Sigmoid colon (tissue), 4 donors: ENCODE data around the gene ANTXR1.

Experiments
- CTCF ChIP-seq, 4 experiments: fragments of 450-650 bp in 3 of 4; fragments of 200-600 bp in 1 of 4; IDR thresholded peaks; one replicate each; pipeline ENCODE4 v1.5.1; 2016 to 2019; ENCODE audit warnings: antibody characterized with exemption in 4 of 4, mild to moderate bottlenecking in 3 of 4, moderate library complexity in 2 of 4
- POLR2A ChIP-seq, 2 donors: fragments of 450-650 bp; IDR thresholded peaks; one replicate each; pipeline ENCODE4 v1.6.1; 2016; ENCODE audit warnings: antibody characterized with exemption in 2 of 2, mild to moderate bottlenecking in 2 of 2, moderate library complexity in 2 of 2
- POLR2AphosphoS5 ChIP-seq, 4 donors: sonication (generic); formaldehyde crosslinking; IDR thresholded peaks; one replicate each; pipeline ENCODE4 v1.6.1; 2017; ENCODE audit warnings: antibody characterized with exemption in 4 of 4

- TF ChIP-seq CTCF (IDR thresholded peaks at IDR 0.05): no peak
- no peak for TF ChIP-seq POLR2A (IDR thresholded peaks at IDR 0.05)
- TF ChIP-seq POLR2AphosphoS5 (IDR thresholded peaks at IDR 0.05): no peak
Observed at GRCh38 chr2:69166812-69167468, 154.0 kb downstream of the ANTXR1 start.
